G401 (cell line): Measurements from ENCODE around the gene CERS4. TPM values are rescaled to one million over a fixed set of nuclear protein-coding genes. Genes with fewer than 3 reads are reported as not detected.
A peak's percentile ranks its signal among the peaks of the same experiment; 100 is the strongest.
"Not testable (repeated sequence)": the region's sequence is repeated elsewhere in the genome, so short reads cannot be mapped to it uniquely, and the experiment has no call there.

Experiments used
- DNase-seq: peaks from one replicate; pipeline ENCODE4 v3.0.0-alpha.2; 2015; ENCODE audit warnings: low spot score
- in situ Hi-C: cut with HindIII; loops from 2 replicates; pipeline ENCODE4 v1.10.0; 2016; ENCODE audit warnings: low sequenced_read_pairs, mixed read lengths
- total RNA-seq: library from RNA; depleted of rRNA; stranded (reverse); fragments of >200 nt; shearing (Covaris generic); gene quantifications from 2 replicates; pipeline ENCODE4 v1.2.3, GENCODE V29; 2014

The CERS4 gene
- total RNA-seq, 1 experiment from 2014 or later: 102 TPM

GRCh38 chr19:8257052-8257443, 47.9 kb downstream of the CERS4 start:
- no peak for DNase-seq
- in situ Hi-C loops: no loop called here

- DNase-seq: no peak
- in situ Hi-C loops: no loop called here
Observed at GRCh38 chr19:8259142-8259921, 50.2 kb downstream of the CERS4 start.

- no peak for DNase-seq
- in situ Hi-C loops: no loop called here
Observed at GRCh38 chr19:8259922-8260247, 50.7 kb downstream of the CERS4 start.

- in situ Hi-C loops: no loop called here
- DNase-seq: no peak
Observed at GRCh38 chr19:8261347-8261746, 52.2 kb downstream of the CERS4 start.

GRCh38 chr19:8261881-8262280, 52.7 kb downstream of the CERS4 start:
- in situ Hi-C loops: no loop called here

GRCh38 chr19:8262431-8262830, 53.3 kb downstream of the CERS4 start:
- no peak for DNase-seq
- in situ Hi-C loops: no loop called here

More at GRCh38 chr19:8261881-8262280, 52.7 kb downstream of the CERS4 start:
- DNase-seq: no peak

- in situ Hi-C loops, DNase-seq: not testable (repeated sequence)
Observed at GRCh38 chr19:8264248-8264647, 55.1 kb downstream of the CERS4 start.

- no peak for DNase-seq
- in situ Hi-C loops: no loop called here
Observed at GRCh38 chr19:8265872-8266271, 56.7 kb downstream of the CERS4 start.

GRCh38 chr19:8269724-8270123, 60.6 kb downstream of the CERS4 start:
- in situ Hi-C loops: no loop called here

GRCh38 chr19:8276508-8276907, 67.3 kb downstream of the CERS4 start:
- in situ Hi-C loops: not testable (repeated sequence)

More at GRCh38 chr19:8269724-8270123, 60.6 kb downstream of the CERS4 start:
- DNase-seq: no peak

GRCh38 chr19:8291337-8291736, 82.2 kb downstream of the CERS4 start:
- in situ Hi-C loops, DNase-seq: not testable (repeated sequence)

More at GRCh38 chr19:8276508-8276907, 67.3 kb downstream of the CERS4 start:
- not testable (repeated sequence) for DNase-seq

- in situ Hi-C loops: no loop called here
- peak; percentile 27 for DNase-seq
Observed at GRCh38 chr19:8302357-8302691, 93.2 kb downstream of the CERS4 start.

- no peak for DNase-seq
- in situ Hi-C loops: no loop called here
Observed at GRCh38 chr19:8302734-8303133, 93.6 kb downstream of the CERS4 start.

- in situ Hi-C loops: no loop called here
- DNase-seq: no peak
Observed at GRCh38 chr19:8304841-8305621, 95.9 kb downstream of the CERS4 start.

GRCh38 chr19:8305798-8306197, 96.6 kb downstream of the CERS4 start:
- in situ Hi-C loops: no loop called here

GRCh38 chr19:8306235-8307054, 97.3 kb downstream of the CERS4 start:
- in situ Hi-C loops: no loop called here

More at GRCh38 chr19:8305798-8306197, 96.6 kb downstream of the CERS4 start:
- DNase-seq: no peak

GRCh38 chr19:8307400-8307964, 98.3 kb downstream of the CERS4 start:
- DNase-seq: no peak
- in situ Hi-C loops: no loop called here

More at GRCh38 chr19:8306235-8307054, 97.3 kb downstream of the CERS4 start:
- no peak for DNase-seq

GRCh38 chr19:8307965-8308866, 99.0 kb downstream of the CERS4 start, which contains the start of gene CD320:
TSS of gene CD320 (minus strand) at chr19:8308358. CDS start at chr19:8308290, 68 bp downstream.
- DNase-seq: peak; percentile 93
- in situ Hi-C loops: no loop called here
